Glutamatergic neuron (in vitro differentiated cells): Measurements from ENCODE around the gene ZNF350. TPM values are rescaled to one million over a fixed set of nuclear protein-coding genes. Genes with fewer than 3 reads are reported as not detected.

ENCODE experiments used
- DNase-seq: peaks from one replicate; pipeline ENCODE4 v3.0.0; 2022
- H3K27ac Mint-ChIP-seq: one replicate; pipeline ENCODE4 v1.8.0; 2020; ENCODE audit warnings: mild to moderate bottlenecking, mixed read lengths, inconsistent platforms; ENCODE audit not compliant: unreplicated experiment
- H3K27me3 Mint-ChIP-seq: one replicate; pipeline ENCODE4 v1.8.0; 2020; ENCODE audit warnings: mild to moderate bottlenecking, moderate library complexity, mixed read lengths, inconsistent platforms; ENCODE audit not compliant: unreplicated experiment
- H3K36me3 Mint-ChIP-seq: one replicate; pipeline ENCODE4 v1.8.0; 2020; ENCODE audit warnings: mild to moderate bottlenecking, mixed read lengths, inconsistent platforms; ENCODE audit not compliant: unreplicated experiment
- H3K4me1 Mint-ChIP-seq: one replicate; pipeline ENCODE4 v1.8.0; 2020; ENCODE audit warnings: mild to moderate bottlenecking, low read depth, mixed read lengths, inconsistent platforms; ENCODE audit not compliant: unreplicated experiment
- H3K4me3 Mint-ChIP-seq: one replicate; pipeline ENCODE4 v1.8.0; 2020; ENCODE audit warnings: mild to moderate bottlenecking, mixed read lengths, inconsistent platforms; ENCODE audit not compliant: unreplicated experiment
- H3K9me3 Mint-ChIP-seq: one replicate; pipeline ENCODE4 v1.8.0; 2020; ENCODE audit warnings: mild to moderate bottlenecking, moderate library complexity, mixed read lengths, inconsistent platforms; ENCODE audit not compliant: unreplicated experiment
- CTCF ChIP-seq: fragments of 200-600 bp; sonication (generic); IDR thresholded peaks from one replicate; pipeline ENCODE4 v1.5.0; 2021; ENCODE audit not compliant: partially characterized antibody, unreplicated experiment
- total RNA-seq: library from RNA; stranded (reverse); fragmentation: NEBNext Ultra II Directional; extraction: Animal tissue kit (Norgen Biotek cat#: 25700); gene quantifications from one replicate; pipeline ENCODE4 v1.2.1, GENCODE V29; 2021; ENCODE audit not compliant: unreplicated experiment

The ZNF350 gene
- total RNA-seq, 1 donor from 2014 or later, result 9.7 TPM

- no peak for TF ChIP-seq CTCF
- peaks cover 35% of the 10 kb centered on the region for H3K36me3 Mint-ChIP-seq
- peak; percentile 81 for DNase-seq
- H3K27me3 Mint-ChIP-seq, result peaks cover 13% of the 10 kb centered on the region
- H3K27ac Mint-ChIP-seq, result peak within 1 kb of the TSS; percentile 100
- peaks cover 16% of the 10 kb centered on the region for H3K9me3 Mint-ChIP-seq
- peaks cover 5% of the 10 kb centered on the region for H3K4me1 Mint-ChIP-seq
- H3K4me3 Mint-ChIP-seq, result peak within 1 kb of the TSS; percentile 100
Observed at GRCh38 chr19:51926784-51927741, 59.6 kb downstream of the ZNF350 start, which contains the start of gene ZNF613. Gene ZNF613 (plus strand): TSS chr19:51927472. CDS start chr19:51936221, 8,749 bp downstream.

- no peak for TF ChIP-seq CTCF
- H3K36me3 Mint-ChIP-seq, result peaks cover 36% of the 10 kb centered on the region
- no peak for DNase-seq
Observed at GRCh38 chr19:51926426-51926783, 60.2 kb downstream of the ZNF350 start.

GRCh38 chr19:51921949-51922348 is 64.7 kb downstream of the ZNF350 start:
- TF ChIP-seq CTCF, result no peak
- peak; percentile 32 for DNase-seq
- Mint-ChIP-seq H3K27ac (no peak overlapping the region), H3K4me1 (no peaks in the 10 kb centered on the region), H3K4me3 (no peak overlapping the region), H3K36me3 (peaks cover 37% of the 10 kb centered on the region), H3K27me3 (peaks cover 6% of the 10 kb centered on the region), H3K9me3 (peaks cover 29% of the 10 kb centered on the region)

More at GRCh38 chr19:51926426-51926783, 60.2 kb downstream of the ZNF350 start:
- H3K4me3 Mint-ChIP-seq, result peak overlapping the region; percentile 100
- peaks cover 5% of the 10 kb centered on the region for H3K4me1 Mint-ChIP-seq
- H3K9me3 Mint-ChIP-seq, result peaks cover 18% of the 10 kb centered on the region
- peaks cover 13% of the 10 kb centered on the region for H3K27me3 Mint-ChIP-seq
- H3K27ac Mint-ChIP-seq, result peak overlapping the region; percentile 100

DNA sequence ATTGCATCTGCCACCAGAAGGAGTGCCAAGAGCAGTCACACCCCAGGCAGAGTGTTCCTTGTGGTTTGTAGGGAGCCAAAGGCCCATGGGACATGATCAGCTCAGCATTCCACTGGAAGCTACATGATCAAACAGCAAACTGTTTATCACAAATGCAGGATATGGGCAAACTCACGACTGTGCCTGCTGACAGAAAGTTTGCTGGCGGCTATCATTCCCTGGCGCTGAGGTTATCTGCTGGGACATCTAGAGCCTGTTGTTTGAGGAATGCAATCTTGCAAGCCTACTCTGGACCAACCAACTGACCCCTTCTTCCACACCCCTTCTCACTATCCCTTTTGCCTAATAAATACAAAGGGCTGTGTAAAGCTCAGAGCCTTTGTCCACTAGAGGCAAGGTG is 67.0 kb downstream of the ZNF350 start:
- H3K27ac Mint-ChIP-seq, result no peak overlapping the region
- DNase-seq, result no peak
- no peaks in the 10 kb centered on the region for H3K4me1 Mint-ChIP-seq
- H3K27me3 Mint-ChIP-seq, result no peaks in the 10 kb centered on the region
- peaks cover 21% of the 10 kb centered on the region for H3K9me3 Mint-ChIP-seq
- peaks cover 42% of the 10 kb centered on the region for H3K36me3 Mint-ChIP-seq
- no peak for TF ChIP-seq CTCF
- no peak overlapping the region for H3K4me3 Mint-ChIP-seq

DNA sequence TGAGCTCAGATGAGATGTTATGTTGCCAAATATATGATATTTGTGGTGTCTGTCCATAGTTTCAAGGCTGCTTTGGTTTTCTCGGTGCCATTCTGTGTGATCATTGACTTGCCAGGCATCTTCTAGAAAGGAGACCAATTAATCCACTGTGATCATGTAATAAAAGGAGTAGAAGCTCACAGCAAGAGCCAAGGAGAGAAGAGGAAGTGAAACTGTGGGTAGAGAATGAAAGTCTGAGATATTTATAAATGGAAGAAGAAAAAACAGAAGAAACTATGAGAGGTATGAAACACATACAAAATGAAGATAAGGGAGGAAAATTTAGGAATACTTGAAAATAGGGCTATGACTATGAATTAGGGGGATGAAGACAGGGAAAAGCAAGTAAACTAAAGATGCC is 70.5 kb downstream of the ZNF350 start:
- H3K4me3 Mint-ChIP-seq, result no peak overlapping the region
- no peak overlapping the region for H3K27ac Mint-ChIP-seq
- DNase-seq, result no peak
- H3K36me3 Mint-ChIP-seq, result peaks cover 26% of the 10 kb centered on the region
- peaks cover under 1% of the 10 kb centered on the region for H3K27me3 Mint-ChIP-seq
- H3K4me1 Mint-ChIP-seq, result no peaks in the 10 kb centered on the region
- H3K9me3 Mint-ChIP-seq, result peaks cover 18% of the 10 kb centered on the region
- no peak for TF ChIP-seq CTCF
